Progenitor cell of endocrine pancreas (in vitro differentiated cells): ENCODE measurements around the gene TBCD. TPM values are rescaled to one million over a fixed set of nuclear protein-coding genes. Genes with fewer than 3 reads are reported as not detected.
A peak's percentile ranks its signal among the peaks of the same experiment; 100 is the strongest.

Source experiments
- DNase-seq: peaks from one replicate; pipeline ENCODE4 v3.0.0; 2021; ENCODE audit warnings: low spot score; ENCODE audit not compliant: unreplicated experiment
- H3K27ac Mint-ChIP-seq: 2 replicates; pipeline ENCODE4 v1.8.0; 2021; ENCODE audit warnings: mild to moderate bottlenecking, moderate library complexity, mixed read lengths
- H3K27me3 Mint-ChIP-seq: 2 replicates; pipeline ENCODE4 v1.8.0; 2021; ENCODE audit warnings: mixed read lengths
- H3K36me3 Mint-ChIP-seq: 2 replicates; pipeline ENCODE4 v1.8.0; 2022; ENCODE audit warnings: mixed read lengths; ENCODE audit not compliant: insufficient read depth
- H3K4me1 Mint-ChIP-seq: 2 replicates; pipeline ENCODE4 v1.8.0; 2021; ENCODE audit warnings: low read depth, mixed read lengths
- H3K4me3 Mint-ChIP-seq: 2 replicates; pipeline ENCODE4 v1.8.0; 2021; ENCODE audit warnings: low read depth, mild to moderate bottlenecking, moderate library complexity, mixed read lengths
- H3K9me3 Mint-ChIP-seq: 2 replicates; pipeline ENCODE4 v1.8.0; 2021; ENCODE audit warnings: low read depth, mixed read lengths
- total RNA-seq: library from RNA; stranded (reverse); gene quantifications from 2 replicates; pipeline ENCODE4 v1.2.1, GENCODE V29; 2021
- TF ChIP-seq, protein P1 (sequence below): fragments of 200-600 bp; sonication (generic); IDR thresholded peaks from one replicate; pipeline ENCODE4 v1.5.0; 2021; ENCODE audit warnings: antibody characterized with exemption, mild to moderate bottlenecking; ENCODE audit not compliant: unreplicated experiment

Gene TBCD
- total RNA-seq, 1 donor from 2014 or later = 95.6 TPM

DNA sequence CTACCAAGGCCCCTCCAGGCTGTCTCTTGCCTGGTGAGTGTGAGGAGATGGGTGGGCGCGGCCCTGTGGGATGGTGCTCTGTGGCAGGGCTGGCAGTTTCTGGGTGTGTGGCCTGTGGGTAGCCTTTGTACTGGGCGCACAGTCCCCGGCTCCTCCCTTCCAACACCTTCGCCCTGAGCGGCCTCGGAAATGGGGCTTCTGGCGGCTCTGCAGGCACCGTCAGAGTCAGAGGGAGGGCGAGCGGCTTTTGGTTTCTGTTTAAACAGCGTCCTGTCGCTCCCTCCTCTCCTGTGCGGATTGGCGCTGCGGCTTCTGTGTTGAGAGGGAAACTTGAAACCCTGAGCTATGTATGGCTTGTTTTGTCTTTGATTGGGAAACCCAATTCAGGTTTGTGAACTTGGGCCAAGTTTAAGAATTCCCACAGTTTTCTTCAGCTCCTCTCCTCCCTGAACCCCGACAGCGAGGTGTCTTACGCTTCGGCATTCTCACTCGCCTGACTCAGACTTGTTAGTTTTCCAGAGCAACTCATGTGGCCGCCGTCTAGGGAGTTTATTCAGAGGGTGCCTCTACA, 96.2 kb downstream of the TBCD start:
- H3K4me3 Mint-ChIP-seq = no peak overlapping the region
- no peaks in the 10 kb centered on the region for H3K9me3 Mint-ChIP-seq
- no peak for DNase-seq
- no peaks in the 10 kb centered on the region for H3K27me3 Mint-ChIP-seq
- H3K36me3 Mint-ChIP-seq = peaks cover 1% of the 10 kb centered on the region
- TF ChIP-seq, protein P1, sequence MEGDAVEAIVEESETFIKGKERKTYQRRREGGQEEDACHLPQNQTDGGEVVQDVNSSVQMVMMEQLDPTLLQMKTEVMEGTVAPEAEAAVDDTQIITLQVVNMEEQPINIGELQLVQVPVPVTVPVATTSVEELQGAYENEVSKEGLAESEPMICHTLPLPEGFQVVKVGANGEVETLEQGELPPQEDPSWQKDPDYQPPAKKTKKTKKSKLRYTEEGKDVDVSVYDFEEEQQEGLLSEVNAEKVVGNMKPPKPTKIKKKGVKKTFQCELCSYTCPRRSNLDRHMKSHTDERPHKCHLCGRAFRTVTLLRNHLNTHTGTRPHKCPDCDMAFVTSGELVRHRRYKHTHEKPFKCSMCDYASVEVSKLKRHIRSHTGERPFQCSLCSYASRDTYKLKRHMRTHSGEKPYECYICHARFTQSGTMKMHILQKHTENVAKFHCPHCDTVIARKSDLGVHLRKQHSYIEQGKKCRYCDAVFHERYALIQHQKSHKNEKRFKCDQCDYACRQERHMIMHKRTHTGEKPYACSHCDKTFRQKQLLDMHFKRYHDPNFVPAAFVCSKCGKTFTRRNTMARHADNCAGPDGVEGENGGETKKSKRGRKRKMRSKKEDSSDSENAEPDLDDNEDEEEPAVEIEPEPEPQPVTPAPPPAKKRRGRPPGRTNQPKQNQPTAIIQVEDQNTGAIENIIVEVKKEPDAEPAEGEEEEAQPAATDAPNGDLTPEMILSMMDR = no peak
- peaks cover 6% of the 10 kb centered on the region for H3K4me1 Mint-ChIP-seq
- peak overlapping the region; percentile 89 for H3K27ac Mint-ChIP-seq

DNA sequence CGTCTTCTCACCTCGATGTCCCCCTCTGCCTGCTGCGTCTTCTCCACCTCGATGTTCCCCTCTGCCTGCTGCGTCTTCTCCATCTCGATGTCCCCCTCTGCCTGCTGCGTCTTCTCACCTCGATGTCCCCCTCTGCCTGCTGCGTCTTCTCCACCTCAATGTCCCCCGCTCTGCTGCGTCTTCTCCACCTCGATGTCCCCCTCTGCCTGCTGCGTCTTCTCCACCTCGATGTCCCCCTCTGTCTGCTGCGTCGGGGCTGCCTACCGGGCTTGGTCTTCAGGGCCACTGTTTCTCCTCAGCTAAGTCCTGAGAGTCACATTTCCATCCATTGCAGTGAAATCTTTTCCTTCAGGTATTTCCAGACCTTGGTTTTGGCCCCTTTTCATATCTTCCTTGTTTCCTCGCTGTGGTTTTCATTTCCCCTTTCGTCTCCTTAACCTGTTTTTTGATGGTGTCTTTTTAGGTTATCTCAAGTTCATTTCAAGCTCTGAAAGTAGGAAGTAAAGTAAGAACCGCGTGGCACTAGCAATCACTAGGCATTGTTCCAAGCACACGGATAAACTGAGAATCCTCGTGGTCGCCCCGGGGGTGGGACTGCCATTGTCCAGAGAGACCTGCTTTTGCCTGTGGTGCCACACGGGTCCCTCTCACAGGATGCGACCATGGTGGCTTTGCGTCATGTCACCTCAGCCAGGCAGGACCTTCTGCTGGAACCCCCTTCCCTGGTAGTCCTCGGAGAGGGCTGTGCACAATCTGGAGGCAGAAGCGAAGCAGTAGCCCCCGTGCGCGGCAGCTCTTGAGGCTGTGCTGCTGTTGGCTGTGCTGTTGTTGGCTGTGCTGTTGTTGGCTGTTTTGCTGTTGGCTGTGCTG, 97.4 kb downstream of the TBCD start:
- no peak for DNase-seq
- Mint-ChIP-seq H3K4me1 (peaks cover 4% of the 10 kb centered on the region), H3K27ac (no peak overlapping the region), H3K27me3 (no peaks in the 10 kb centered on the region), H3K36me3 (peaks cover 4% of the 10 kb centered on the region), H3K4me3 (no peak overlapping the region), H3K9me3 (no peaks in the 10 kb centered on the region)
- TF ChIP-seq, protein P1 = no peak

DNA sequence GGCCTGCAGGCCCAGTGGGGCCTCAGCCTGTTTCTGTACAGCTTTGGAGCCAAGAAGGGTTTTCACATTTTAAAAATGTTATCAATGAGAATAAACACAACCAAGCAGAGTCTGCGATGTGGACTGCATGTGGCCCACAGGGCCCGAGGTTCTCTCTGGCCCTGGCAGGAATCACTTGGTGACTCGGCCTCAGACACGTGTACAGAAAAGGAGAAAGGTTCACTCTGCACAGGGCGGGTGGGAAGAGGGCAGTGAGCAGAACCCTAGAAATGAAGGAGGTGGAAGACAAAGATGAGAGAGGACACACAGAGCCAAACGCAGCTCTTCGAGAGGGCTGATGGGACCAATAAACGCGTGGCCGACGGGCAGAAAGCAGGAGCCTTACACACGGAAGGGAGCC, 99.5 kb downstream of the TBCD start:
- TF ChIP-seq, protein P1 = no peak
- no peaks in the 10 kb centered on the region for H3K9me3 Mint-ChIP-seq
- no peak overlapping the region for H3K27ac Mint-ChIP-seq
- no peak for DNase-seq
- H3K4me1 Mint-ChIP-seq = peaks cover 4% of the 10 kb centered on the region
- peaks cover 6% of the 10 kb centered on the region for H3K36me3 Mint-ChIP-seq
- H3K27me3 Mint-ChIP-seq = no peaks in the 10 kb centered on the region
- H3K4me3 Mint-ChIP-seq = no peak overlapping the region

DNA sequence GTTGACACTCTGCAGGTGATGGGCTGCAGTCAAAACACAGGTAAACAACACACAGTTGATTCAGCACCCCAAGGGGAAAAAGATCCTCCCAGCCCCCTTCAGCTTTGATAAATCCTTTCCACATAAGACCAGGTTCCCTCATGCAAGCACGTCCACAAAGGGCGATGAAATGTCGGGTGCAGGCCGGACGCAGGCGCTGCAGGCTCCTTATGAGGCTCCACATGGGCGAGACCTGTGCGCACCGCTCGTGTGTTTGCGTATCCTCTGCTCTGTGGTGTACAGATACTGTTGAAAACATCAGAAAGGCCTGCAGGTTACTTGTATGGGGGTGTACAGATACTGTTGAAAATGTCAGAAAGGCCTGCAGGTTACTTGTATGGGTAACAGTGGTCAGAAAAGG, 102.4 kb downstream of the TBCD start:
- no peak overlapping the region for H3K27ac Mint-ChIP-seq
- H3K27me3 Mint-ChIP-seq = no peaks in the 10 kb centered on the region
- peaks cover 4% of the 10 kb centered on the region for H3K9me3 Mint-ChIP-seq
- peaks cover 11% of the 10 kb centered on the region for H3K36me3 Mint-ChIP-seq
- H3K4me3 Mint-ChIP-seq = no peak overlapping the region
- DNase-seq = no peak
- TF ChIP-seq, protein P1 = no peak
- peaks cover 5% of the 10 kb centered on the region for H3K4me1 Mint-ChIP-seq

DNA sequence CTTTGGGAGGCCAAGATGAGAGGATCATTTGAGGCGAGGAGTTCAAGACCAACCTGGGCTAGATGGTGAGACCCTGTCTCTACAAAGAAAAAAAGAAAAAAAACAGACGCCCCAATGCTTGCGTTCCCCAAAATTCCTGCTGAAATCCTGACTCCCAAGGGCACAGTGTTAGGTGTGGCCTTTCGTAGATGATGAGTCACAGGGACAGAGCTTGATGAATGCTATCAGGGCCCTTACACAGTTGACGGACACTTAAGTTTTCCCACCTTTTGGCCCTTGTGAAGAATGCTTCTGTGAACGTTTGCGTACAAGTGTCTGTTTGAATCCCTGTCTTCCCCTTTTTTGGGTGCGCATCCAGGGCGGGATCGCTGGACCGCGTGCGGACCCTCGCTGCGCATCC, 104.5 kb downstream of the TBCD start:
- H3K36me3 Mint-ChIP-seq = peaks cover 9% of the 10 kb centered on the region
- TF ChIP-seq, protein P1 = no peak
- no peak overlapping the region for H3K27ac Mint-ChIP-seq
- H3K9me3 Mint-ChIP-seq = peaks cover 4% of the 10 kb centered on the region
- no peaks in the 10 kb centered on the region for H3K27me3 Mint-ChIP-seq
- H3K4me1 Mint-ChIP-seq = peaks cover 6% of the 10 kb centered on the region
- DNase-seq = no peak
- H3K4me3 Mint-ChIP-seq = no peak overlapping the region
